Measurements from ENCODE around the gene CCR6.

The CCR6 gene

DNA sequence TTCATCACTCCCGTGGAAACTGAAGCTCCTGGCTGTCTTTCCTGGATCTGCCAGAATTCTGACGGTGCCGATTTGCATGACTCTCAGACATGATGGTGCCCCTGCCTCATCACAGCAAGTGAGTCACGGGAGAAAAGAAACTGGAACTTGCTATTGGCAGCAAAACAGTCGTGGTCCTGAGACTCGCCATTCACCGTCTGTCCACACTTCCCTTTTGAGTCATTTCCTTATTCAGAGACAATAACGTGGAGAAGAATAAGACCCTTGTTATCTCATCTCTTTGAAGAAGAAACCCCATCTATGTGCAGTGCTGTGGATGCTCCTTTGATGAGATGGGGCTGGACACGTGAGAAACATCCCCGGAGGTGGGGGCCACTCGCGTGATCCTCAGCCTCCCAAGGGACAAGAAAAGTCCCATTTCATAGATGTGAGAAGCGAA, 30.6 kb downstream of the CCR6 start:
- TF ChIP-seq SIN3A (IDR thresholded peaks at IDR 0.05; ENCODE audit: borderline replicate concordance, insufficient read depth, low read length) (no peak), FOXP2 (optimal IDR thresholded peaks at IDR 0.05; ENCODE audit: borderline replicate concordance, extremely low read depth, extremely low read length, insufficient read depth) (no peak), TAF1 (IDR thresholded peaks at IDR 0.05; ENCODE audit: borderline replicate concordance, insufficient read depth, low read length) (no peak), POLR2AphosphoS5 (IDR thresholded peaks at IDR 0.05; ENCODE audit: low read depth, low read length) (no peak)
- TF ChIP-seq, protein P1, sequence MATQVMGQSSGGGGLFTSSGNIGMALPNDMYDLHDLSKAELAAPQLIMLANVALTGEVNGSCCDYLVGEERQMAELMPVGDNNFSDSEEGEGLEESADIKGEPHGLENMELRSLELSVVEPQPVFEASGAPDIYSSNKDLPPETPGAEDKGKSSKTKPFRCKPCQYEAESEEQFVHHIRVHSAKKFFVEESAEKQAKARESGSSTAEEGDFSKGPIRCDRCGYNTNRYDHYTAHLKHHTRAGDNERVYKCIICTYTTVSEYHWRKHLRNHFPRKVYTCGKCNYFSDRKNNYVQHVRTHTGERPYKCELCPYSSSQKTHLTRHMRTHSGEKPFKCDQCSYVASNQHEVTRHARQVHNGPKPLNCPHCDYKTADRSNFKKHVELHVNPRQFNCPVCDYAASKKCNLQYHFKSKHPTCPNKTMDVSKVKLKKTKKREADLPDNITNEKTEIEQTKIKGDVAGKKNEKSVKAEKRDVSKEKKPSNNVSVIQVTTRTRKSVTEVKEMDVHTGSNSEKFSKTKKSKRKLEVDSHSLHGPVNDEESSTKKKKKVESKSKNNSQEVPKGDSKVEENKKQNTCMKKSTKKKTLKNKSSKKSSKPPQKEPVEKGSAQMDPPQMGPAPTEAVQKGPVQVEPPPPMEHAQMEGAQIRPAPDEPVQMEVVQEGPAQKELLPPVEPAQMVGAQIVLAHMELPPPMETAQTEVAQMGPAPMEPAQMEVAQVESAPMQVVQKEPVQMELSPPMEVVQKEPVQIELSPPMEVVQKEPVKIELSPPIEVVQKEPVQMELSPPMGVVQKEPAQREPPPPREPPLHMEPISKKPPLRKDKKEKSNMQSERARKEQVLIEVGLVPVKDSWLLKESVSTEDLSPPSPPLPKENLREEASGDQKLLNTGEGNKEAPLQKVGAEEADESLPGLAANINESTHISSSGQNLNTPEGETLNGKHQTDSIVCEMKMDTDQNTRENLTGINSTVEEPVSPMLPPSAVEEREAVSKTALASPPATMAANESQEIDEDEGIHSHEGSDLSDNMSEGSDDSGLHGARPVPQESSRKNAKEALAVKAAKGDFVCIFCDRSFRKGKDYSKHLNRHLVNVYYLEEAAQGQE (IDR thresholded peaks at IDR 0.05; ENCODE audit: insufficient read depth in 1 of 2, low read depth in 2 of 2, low read length in 2 of 2), result no peak

DNA sequence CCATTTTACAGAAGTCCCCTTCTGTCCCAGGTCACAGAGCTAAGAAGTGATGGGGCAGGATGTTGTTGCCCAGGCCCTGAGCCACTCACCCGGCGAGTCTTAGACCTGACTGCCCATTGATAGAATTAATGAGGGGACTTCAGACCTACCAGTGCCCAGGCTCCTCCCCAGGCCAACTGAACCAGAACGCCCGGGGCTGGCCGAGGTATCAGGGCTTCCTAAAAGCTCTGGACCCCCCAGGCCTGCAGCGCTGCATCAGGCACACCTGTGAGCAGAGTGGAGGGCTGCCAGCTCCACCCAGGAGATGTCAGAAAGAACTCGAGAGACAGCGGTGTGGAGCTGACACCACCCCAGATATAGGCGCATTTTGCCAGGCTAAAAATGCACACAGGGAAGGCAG, 31.4 kb downstream of the CCR6 start:
- TF ChIP-seq POLR2AphosphoS5 (IDR thresholded peaks at IDR 0.05; ENCODE audit: low read depth, low read length) (no peak), FOXP2 (optimal IDR thresholded peaks at IDR 0.05; ENCODE audit: borderline replicate concordance, extremely low read depth, extremely low read length, insufficient read depth) (no peak), TAF1 (IDR thresholded peaks at IDR 0.05; ENCODE audit: borderline replicate concordance, insufficient read depth, low read length) (no peak), SIN3A (IDR thresholded peaks at IDR 0.05; ENCODE audit: borderline replicate concordance, insufficient read depth, low read length) (no peak)
- TF ChIP-seq, protein P1 (IDR thresholded peaks at IDR 0.05; ENCODE audit: insufficient read depth in 1 of 2, low read depth in 2 of 2, low read length in 2 of 2), result no peak

DNA sequence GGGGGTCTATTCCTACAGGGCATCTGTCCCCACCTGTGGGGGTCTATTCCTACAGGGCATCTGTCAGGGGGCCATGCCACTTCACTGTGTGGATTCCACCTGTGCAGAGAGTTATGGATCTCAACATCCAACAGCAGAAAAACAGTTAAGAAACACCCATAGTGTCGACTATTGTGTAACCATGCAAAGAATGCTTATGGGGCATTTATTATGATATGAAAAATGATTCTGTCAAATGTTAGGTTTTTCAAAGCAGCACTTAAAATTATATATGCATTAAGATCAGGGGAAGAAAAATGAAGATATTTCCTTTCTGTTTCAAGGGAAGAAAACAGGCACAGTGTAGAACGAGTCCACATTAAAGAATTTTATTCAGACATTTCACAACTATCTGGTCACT, 32.0 kb downstream of the CCR6 start:
- TF ChIP-seq, protein P1 (IDR thresholded peaks at IDR 0.05; ENCODE audit: insufficient read depth in 1 of 2, low read depth in 2 of 2, low read length in 2 of 2), result no peak
- TF ChIP-seq FOXP2 (optimal IDR thresholded peaks at IDR 0.05; ENCODE audit: borderline replicate concordance, extremely low read depth, extremely low read length, insufficient read depth) (no peak), POLR2AphosphoS5 (IDR thresholded peaks at IDR 0.05; ENCODE audit: low read depth, low read length) (no peak), SIN3A (IDR thresholded peaks at IDR 0.05; ENCODE audit: borderline replicate concordance, insufficient read depth, low read length) (no peak), TAF1 (IDR thresholded peaks at IDR 0.05; ENCODE audit: borderline replicate concordance, insufficient read depth, low read length) (no peak)

- no peak for TF ChIP-seq FOXP2 (optimal IDR thresholded peaks at IDR 0.05; ENCODE audit: borderline replicate concordance, extremely low read depth, extremely low read length, insufficient read depth)
- TF ChIP-seq TAF1 (IDR thresholded peaks at IDR 0.05; ENCODE audit: borderline replicate concordance, insufficient read depth, low read length), result no peak
- TF ChIP-seq POLR2AphosphoS5 (IDR thresholded peaks at IDR 0.05; ENCODE audit: low read depth, low read length), result no peak
- no peak for TF ChIP-seq SIN3A (IDR thresholded peaks at IDR 0.05; ENCODE audit: borderline replicate concordance, insufficient read depth, low read length)
- TF ChIP-seq, protein P1 (IDR thresholded peaks at IDR 0.05; ENCODE audit: insufficient read depth in 1 of 2, low read depth in 2 of 2, low read length in 2 of 2), result no peak
Measured at GRCh38 chr6:167157414-167157813, 34.5 kb downstream of the CCR6 start.

- TF ChIP-seq TAF1 (IDR thresholded peaks at IDR 0.05; ENCODE audit: borderline replicate concordance, insufficient read depth, low read length) (no peak), POLR2AphosphoS5 (IDR thresholded peaks at IDR 0.05; ENCODE audit: low read depth, low read length) (no peak), SIN3A (IDR thresholded peaks at IDR 0.05; ENCODE audit: borderline replicate concordance, insufficient read depth, low read length) (no peak), FOXP2 (optimal IDR thresholded peaks at IDR 0.05; ENCODE audit: borderline replicate concordance, extremely low read depth, extremely low read length, insufficient read depth) (no peak)
- TF ChIP-seq, protein P1 (IDR thresholded peaks at IDR 0.05; ENCODE audit: insufficient read depth in 1 of 2, low read depth in 2 of 2, low read length in 2 of 2), result no peak
Measured at GRCh38 chr6:167157863-167158262, 35.0 kb downstream of the CCR6 start, which contains the start of gene GPR31. TSS of gene GPR31 (minus strand) at chr6:167157980. CDS start at chr6:167157831, 149 bp downstream.
